NCI-H524 (cell line): ENCODE measurements around the gene REG4.
"Not testable (repeated sequence)": the region's sequence is repeated elsewhere in the genome, so short reads cannot be mapped to it uniquely, and the experiment has no call there.

Experiments
- DNase-seq, 2 experiments: peaks; one replicate each; lab custom pipeline; 2025; lab: John Stamatoyannopoulos, UW

The REG4 gene

GRCh38 chr1:119811387-119811786 lies at the start of gene REG4:
REG4 (minus strand) TSS chr1:119811460; CDS start chr1:119808769, 2,691 bp downstream.
- no peak for DNase-seq

GRCh38 chr1:119859647-119860046 lies 48.4 kb upstream of the REG4 start:
- DNase-seq, result no peak

GRCh38 chr1:119858556-119859214 lies 47.4 kb upstream of the REG4 start:
- DNase-seq, result not testable (repeated sequence)

- DNase-seq, result no peak
Observed at GRCh38 chr1:119858126-119858525, 46.9 kb upstream of the REG4 start.

- DNase-seq, result no peak
Observed at GRCh38 chr1:119853155-119853554, 41.9 kb upstream of the REG4 start.

GRCh38 chr1:119844206-119844605 lies 32.9 kb upstream of the REG4 start:
- DNase-seq, result not testable (repeated sequence)

GRCh38 chr1:119841306-119841705 lies 30.0 kb upstream of the REG4 start:
- no peak for DNase-seq

- peak; percentile 76 to 91 for DNase-seq
Observed at GRCh38 chr1:119840745-119841144, 29.5 kb upstream of the REG4 start.

- DNase-seq, result no peak
Observed at GRCh38 chr1:119838236-119838635, 27.0 kb upstream of the REG4 start.

GRCh38 chr1:119834990-119835389 lies 23.7 kb upstream of the REG4 start:
- DNase-seq, result no peak

- no peak for DNase-seq
Observed at GRCh38 chr1:119831027-119831426, 19.8 kb upstream of the REG4 start.

- DNase-seq, result no peak
Observed at GRCh38 chr1:119829625-119830024, 18.4 kb upstream of the REG4 start.

GRCh38 chr1:119829006-119829405 lies 17.7 kb upstream of the REG4 start:
- not testable (repeated sequence) for DNase-seq

- no peak for DNase-seq
Observed at GRCh38 chr1:119828266-119828665, 17.0 kb upstream of the REG4 start.

- no peak for DNase-seq
Observed at GRCh38 chr1:119827010-119827409, 15.8 kb upstream of the REG4 start.

- peak in 1 of 2 experiments; percentile 27 for DNase-seq
Observed at GRCh38 chr1:119822406-119822805, 11.1 kb upstream of the REG4 start.

- no peak for DNase-seq
Observed at GRCh38 chr1:119818181-119818580, 6.9 kb upstream of the REG4 start.

- no peak for DNase-seq
Observed at GRCh38 chr1:119816407-119816806, 5.1 kb upstream of the REG4 start.

- no peak for DNase-seq
Observed at GRCh38 chr1:119815928-119816327, 4.7 kb upstream of the REG4 start.

- no peak for DNase-seq
Observed at GRCh38 chr1:119815361-119815760, 4.1 kb upstream of the REG4 start.

GRCh38 chr1:119814288-119814687 lies 3.0 kb upstream of the REG4 start:
- no peak for DNase-seq

GRCh38 chr1:119811985-119812557 lies 811 bp upstream of the REG4 start:
- DNase-seq, result no peak

GRCh38 chr1:119808972-119809550 lies 2.2 kb downstream of the REG4 start:
- peak; percentile 27 to 53 for DNase-seq

- no peak for DNase-seq
Observed at GRCh38 chr1:119808491-119808890, 2.8 kb downstream of the REG4 start.
